ENCODE results near the gene STK32B.

DNA sequence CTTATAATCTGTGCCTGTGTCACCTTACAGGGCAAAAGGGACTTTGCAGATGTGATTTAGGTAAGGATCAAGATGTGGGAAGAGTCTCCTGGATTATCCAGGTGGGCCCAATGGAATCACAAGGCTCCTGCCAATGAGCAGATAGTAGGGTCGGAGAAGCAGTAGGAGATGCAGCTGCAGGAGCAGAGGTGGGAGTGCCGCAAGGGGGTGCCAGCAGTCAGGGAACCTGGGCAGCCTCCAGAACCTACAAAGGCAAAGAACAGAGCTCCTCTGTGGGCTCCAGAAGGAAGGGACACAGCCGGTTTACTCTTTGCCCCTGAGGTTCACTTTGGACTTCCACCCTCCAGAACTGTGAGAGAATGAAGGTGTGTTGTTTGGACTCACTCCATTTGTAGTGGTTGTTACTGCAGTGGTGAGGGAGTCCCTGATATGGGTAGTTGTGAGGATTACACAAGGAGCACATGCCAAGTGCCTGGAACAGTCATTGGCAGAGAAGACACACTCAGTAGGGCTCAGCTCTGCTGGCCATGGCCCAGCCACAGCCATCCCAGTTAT lies 338.6 kb downstream of the STK32B start:
- TF ChIP-seq POLR2A (IDR thresholded peaks at IDR 0.05; ENCODE audit: low read depth, low read length) = no peak
- TF ChIP-seq, protein P1, sequence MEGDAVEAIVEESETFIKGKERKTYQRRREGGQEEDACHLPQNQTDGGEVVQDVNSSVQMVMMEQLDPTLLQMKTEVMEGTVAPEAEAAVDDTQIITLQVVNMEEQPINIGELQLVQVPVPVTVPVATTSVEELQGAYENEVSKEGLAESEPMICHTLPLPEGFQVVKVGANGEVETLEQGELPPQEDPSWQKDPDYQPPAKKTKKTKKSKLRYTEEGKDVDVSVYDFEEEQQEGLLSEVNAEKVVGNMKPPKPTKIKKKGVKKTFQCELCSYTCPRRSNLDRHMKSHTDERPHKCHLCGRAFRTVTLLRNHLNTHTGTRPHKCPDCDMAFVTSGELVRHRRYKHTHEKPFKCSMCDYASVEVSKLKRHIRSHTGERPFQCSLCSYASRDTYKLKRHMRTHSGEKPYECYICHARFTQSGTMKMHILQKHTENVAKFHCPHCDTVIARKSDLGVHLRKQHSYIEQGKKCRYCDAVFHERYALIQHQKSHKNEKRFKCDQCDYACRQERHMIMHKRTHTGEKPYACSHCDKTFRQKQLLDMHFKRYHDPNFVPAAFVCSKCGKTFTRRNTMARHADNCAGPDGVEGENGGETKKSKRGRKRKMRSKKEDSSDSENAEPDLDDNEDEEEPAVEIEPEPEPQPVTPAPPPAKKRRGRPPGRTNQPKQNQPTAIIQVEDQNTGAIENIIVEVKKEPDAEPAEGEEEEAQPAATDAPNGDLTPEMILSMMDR (conservative IDR thresholded peaks at IDR 0.05; ENCODE audit: low read depth, low read length) = no peak
- TF ChIP-seq RCOR1 (IDR thresholded peaks at IDR 0.05; ENCODE audit: insufficient replicate concordance, low read length) = no peak
- no peak for TF ChIP-seq SMC3 (IDR thresholded peaks at IDR 0.05; ENCODE audit: low read depth, low read length)
- TF ChIP-seq, protein P2, sequence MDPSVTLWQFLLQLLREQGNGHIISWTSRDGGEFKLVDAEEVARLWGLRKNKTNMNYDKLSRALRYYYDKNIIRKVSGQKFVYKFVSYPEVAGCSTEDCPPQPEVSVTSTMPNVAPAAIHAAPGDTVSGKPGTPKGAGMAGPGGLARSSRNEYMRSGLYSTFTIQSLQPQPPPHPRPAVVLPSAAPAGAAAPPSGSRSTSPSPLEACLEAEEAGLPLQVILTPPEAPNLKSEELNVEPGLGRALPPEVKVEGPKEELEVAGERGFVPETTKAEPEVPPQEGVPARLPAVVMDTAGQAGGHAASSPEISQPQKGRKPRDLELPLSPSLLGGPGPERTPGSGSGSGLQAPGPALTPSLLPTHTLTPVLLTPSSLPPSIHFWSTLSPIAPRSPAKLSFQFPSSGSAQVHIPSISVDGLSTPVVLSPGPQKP (IDR thresholded peaks at IDR 0.05; ENCODE audit: borderline replicate concordance, low read depth, low read length) = no peak
- TF ChIP-seq RAD21 (IDR thresholded peaks at IDR 0.05; ENCODE audit: low read length) = no peak
- no peak for TF ChIP-seq MAFK (IDR thresholded peaks at IDR 0.05; ENCODE audit: low read depth, low read length)
- no peak for TF ChIP-seq MXI1 (IDR thresholded peaks at IDR 0.05; ENCODE audit: borderline replicate concordance, low read depth, low read length)
- TF ChIP-seq BHLHE40 (IDR thresholded peaks at IDR 0.05; ENCODE audit: low read depth, low read length) = no peak
- TF ChIP-seq, protein P3, sequence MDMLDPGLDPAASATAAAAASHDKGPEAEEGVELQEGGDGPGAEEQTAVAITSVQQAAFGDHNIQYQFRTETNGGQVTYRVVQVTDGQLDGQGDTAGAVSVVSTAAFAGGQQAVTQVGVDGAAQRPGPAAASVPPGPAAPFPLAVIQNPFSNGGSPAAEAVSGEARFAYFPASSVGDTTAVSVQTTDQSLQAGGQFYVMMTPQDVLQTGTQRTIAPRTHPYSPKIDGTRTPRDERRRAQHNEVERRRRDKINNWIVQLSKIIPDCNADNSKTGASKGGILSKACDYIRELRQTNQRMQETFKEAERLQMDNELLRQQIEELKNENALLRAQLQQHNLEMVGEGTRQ (IDR thresholded peaks at IDR 0.05; ENCODE audit: low read depth, low read length) = no peak
- no peak for TF ChIP-seq FOS (IDR thresholded peaks at IDR 0.05; ENCODE audit: low read depth, low read length)
- no peak for TF ChIP-seq NFE2L2 (IDR thresholded peaks at IDR 0.05; ENCODE audit: low read depth, low read length)
- no peak for TF ChIP-seq CEBPB (IDR thresholded peaks at IDR 0.05; ENCODE audit: low read depth, low read length)
- TF ChIP-seq RFX5 (IDR thresholded peaks at IDR 0.05; ENCODE audit: low read depth, low read length) = no peak
